Measurements from ENCODE around the gene GGNBP2.
A peak's percentile ranks its signal among the peaks of the same experiment; 100 is the strongest.
"Not testable (repeated sequence)": the region's sequence is repeated elsewhere in the genome, so short reads cannot be mapped to it uniquely, and the experiment has no call there.

The GGNBP2 gene

DNA sequence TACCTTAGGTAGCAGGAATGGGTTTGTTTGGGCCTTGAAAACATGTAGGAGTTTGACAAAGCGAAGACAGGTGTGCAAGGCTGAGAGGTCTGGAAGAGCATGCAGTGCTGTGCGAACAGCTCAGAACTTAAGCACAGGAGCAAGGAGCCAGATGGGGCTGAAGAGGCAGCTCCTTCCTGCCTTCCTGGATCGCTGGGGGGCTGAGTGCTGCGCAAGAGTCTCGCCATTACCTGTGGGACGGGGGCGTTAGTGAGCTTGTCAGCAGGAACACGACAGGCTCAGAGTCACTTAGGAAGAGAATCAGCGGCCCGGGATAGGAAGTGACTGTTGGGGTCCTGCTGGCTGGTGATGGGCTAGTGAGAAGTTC is 56.2 kb downstream of the GGNBP2 start:
- no peak for DNase-seq (ENCODE audit: low read depth in 2 of 2)

DNA sequence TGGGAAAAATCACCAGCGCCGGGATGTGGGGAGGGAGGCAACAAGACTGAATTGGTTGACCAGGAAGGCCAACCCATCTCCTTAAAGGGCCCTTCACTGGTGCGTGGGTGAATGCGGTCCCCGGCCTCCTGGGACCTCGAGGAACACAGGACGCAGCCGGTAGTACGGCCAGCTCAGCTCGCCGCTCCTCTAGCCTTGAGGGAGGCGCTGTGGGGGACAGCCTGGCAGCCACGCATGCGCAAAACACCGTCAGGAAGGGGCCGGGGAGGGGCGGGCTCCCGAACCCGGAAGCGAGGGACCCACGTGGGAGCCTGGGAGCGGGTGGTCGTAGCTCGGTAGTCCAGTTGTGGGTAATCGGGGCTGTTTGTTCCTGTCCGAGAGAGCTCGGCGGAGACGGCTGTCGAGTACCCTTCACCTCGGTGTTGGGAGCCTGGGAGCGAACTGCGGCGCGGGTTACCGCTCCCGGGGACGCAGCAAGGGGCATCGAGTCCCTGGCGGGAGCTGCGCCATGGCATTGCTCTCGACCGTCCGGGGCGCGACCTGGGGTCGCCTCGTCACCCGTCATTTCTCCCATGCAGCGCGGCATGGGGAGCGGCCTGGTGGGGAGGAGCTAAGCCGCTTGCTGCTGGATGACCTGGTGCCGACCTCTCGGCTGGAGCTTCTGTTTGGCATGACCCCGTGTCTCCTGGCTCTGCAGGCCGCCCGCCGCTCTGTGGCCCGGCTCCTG is 56.7 kb downstream of the GGNBP2 start, which contains the start of gene MRM1:
TSS of gene MRM1 (plus strand) at position 281 of the 727 bp plus-strand sequence. CDS start at position 509, 228 bp downstream.
- DNase-seq (ENCODE audit: low read depth in 2 of 2) = peak; percentile 85 to 89

DNA sequence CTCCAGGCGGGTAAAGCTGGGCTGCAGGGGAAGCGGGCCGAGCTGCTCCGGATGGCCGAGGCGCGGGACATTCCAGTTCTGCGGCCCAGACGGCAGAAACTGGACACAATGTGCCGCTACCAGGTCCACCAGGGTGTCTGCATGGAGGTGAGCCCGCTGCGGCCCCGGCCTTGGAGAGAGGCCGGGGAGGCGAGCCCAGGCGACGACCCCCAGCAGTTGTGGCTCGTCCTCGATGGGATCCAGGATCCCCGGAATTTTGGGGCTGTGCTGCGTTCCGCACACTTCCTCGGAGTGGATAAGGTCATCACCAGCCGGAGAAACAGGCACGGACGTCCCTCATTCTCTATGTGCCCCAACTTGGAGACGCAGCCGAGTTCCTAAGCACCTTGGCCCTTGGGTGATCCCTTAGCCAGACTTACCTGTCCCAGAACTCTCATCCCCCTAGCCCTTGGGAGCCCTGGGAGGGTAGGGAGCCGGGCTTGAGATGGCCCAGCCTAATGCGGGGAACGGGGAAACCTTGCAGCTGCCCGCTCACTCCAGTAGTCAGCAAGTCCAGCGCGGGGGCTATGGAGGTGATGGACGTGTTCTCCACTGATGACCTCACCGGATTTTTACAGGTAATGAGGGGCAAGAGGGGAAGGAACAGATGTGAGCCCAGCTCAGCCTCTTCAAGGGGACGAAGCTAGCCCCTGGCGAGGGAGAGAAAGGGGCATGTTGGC is 57.5 kb downstream of the GGNBP2 start:
- DNase-seq (ENCODE audit: low read depth in 2 of 2) = peak in 1 of 2 donors; percentile 8

DNA sequence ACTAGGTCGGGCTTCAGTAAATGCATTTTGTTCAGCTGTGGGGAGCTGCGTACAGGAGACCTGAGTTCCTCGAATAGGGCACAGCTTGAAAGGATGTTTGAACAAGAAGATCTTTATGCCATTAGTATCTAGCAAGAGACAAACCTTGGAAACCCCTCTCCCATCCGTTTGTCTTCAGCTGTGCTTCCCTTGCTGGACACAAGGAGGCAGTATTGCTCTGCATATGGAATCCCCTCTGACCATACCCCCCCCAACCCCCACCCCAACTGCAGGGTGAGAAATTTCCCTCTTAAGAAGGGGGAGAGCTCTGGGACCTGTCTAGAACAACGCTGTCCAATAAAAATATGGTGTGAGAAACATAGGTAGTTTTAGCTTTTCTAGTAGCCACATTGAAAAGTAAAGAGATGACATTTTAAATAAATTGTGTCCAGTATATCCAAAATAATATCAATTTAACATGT is 58.2 kb downstream of the GGNBP2 start:
- DNase-seq (ENCODE audit: low read depth in 2 of 2) = peak; percentile 59 to 65

DNA sequence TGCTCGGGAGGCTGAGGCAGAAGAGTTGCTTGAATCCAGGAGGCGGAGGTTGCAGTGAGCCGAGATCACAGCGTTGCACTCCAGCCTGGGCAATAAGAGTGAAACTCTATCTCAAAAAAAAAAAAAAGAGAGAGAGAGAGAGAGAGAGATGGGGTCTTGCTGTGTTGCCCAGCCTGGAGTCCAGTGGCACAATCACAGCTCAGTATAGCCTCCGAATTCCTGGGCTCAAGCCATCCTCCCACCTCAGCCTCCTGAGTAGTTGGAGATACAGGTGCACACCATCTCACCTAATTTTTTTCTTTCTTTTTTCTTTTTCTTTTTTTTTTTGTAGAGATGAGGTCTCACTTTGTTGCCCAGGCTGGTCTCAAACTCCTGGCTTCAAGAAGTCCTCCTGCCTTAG is 60.3 kb downstream of the GGNBP2 start:
- DNase-seq (ENCODE audit: low read depth in 2 of 2) = not testable (repeated sequence)

DNA sequence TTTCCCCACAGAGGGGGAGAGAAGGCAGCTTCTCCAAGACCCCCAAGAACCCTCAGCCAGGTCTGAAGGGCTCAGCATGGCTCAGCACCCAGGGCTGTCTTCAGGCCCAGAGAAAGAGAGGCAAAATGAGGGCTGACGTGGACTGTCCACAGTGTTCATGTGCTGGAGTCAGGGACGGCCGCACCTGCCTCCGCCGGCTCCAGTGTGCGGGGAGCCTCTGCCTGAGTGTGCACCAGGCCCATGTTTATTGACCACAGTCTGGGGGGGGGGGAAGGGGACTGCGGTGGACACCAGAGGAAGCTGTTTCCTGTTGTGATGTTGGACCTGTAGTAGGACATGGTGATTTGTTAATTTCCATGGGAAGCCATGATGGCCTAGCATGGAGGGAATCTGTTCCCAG is 63.6 kb downstream of the GGNBP2 start:
- no peak for DNase-seq (ENCODE audit: low read depth in 2 of 2)

DNA sequence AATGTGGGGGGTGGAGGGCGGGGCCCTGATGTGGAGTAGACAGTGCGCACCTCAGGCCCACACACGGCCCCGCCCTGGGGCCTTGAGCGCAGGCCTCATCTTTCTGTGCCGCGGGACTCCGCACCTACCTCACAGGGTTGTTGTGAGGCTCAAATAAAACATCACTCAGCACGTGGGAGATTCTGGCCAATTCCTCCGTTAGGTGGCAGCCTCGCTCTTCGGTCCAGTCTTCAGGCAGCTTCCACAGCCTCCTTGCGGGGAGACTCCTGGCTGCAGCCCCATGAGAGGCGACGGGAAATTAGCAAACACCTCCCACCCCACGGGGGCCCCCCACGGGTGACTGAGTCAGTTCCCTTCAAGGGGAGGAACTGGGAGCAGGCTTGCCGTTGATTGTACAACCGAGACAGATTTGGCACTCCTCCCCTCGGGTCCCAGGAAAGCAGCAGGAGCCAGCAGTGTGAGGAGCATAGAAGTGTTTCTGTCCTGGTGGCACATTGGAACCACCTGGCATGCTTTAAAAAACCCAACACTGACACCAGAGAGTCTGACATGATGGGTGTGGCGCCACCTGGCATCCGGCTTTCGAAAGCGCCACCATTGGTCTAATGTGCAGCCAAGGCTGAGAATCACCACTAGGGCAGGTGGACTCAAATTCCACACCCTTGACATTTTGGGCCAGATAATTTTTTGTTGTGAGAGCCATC is 64.2 kb downstream of the GGNBP2 start:
- no peak for DNase-seq (ENCODE audit: low read depth in 2 of 2)

DNA sequence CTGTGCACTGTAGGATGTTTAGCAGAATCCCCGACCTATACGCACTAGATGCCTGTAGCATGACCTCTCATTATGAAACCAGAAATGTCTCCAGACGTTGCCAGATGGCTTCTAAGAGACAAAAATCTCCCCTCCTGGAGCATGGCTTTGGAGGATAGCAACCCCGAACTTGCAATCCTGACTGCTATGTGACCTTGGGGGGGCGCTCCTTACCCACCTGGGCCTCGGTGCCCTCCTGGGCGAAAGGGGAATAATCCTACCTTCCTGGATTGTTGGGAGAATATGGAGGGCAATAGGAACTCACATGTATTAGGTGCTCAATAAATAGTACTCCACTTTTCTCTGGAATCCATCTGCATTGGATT is 64.8 kb downstream of the GGNBP2 start:
- no peak for DNase-seq (ENCODE audit: low read depth in 2 of 2)

DNA sequence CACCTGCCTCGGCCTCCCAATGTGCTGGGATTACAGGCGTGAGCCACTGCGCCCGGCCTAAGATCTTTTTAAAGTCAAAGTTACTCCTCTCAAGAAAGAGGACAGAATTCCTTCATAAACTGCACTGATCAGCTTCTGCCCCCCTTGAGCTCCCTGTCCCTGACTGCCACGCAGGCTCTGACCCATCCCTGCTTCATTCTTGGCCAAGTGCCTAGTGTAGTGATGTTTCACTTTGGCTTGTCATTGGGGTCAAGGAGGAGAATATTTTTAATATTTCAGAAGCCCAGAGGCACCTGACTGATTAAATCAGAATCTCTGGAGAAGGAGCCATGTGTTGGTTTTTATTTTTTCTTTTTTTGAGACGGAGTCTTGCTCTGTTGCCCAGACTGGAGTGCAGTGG is 65.8 kb downstream of the GGNBP2 start:
- no peak for DNase-seq (ENCODE audit: low read depth in 2 of 2)

DNA sequence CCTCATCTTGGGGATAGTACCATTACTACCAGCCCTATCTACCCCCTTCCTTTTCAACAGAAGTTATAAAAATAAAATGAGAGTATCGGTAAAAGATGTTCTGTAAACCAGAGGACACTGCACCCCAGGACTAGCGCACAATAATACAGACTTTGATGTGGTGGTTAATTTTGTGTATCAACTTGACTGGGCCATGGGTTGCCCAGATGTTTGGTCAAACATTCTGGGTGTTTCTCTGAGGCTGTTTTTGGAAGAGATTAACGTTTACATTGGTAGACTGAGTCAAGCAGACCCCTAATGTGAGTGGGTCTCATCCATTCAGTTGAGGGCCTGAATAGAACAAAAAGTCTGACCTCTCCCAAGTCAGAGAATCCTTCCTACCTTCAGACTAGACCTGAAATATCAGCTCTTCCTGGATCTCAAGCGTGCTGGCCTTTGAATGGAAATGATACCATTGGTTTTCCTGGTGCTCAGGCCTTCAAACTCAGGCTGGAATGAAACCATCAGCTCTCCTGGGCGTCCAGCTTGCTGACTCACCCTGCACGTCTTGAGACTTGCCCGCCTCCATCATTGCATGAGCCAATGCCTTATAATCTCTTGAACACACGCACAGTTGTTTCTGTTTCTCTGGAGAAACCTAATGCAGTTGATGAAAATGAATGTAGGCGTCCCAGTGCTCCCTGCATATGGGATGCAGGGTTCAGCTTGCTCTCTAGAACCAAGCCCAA is 66.8 kb downstream of the GGNBP2 start:
- no peak for DNase-seq (ENCODE audit: low read depth in 2 of 2)

DNA sequence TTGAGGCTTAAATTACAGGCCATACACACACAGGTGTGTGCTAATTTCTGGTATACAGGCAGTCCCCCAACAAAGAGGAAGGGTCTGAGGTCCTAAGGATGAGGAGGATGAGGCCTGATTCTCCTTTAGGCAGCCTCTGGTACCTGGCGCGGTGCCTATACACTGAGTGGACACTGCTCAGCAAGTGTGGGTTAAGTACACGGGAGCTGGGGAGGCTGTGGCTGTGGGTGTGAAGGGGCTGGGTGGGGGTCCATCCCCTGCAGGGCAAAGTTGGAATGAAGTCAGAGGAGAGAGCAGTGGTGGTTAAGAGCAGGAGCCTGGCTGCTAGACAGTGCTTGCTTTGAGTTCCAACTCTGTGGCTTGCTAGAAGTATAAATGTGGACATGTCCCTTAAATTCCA is 67.6 kb downstream of the GGNBP2 start:
- DNase-seq (ENCODE audit: low read depth in 2 of 2) = no peak

DNA sequence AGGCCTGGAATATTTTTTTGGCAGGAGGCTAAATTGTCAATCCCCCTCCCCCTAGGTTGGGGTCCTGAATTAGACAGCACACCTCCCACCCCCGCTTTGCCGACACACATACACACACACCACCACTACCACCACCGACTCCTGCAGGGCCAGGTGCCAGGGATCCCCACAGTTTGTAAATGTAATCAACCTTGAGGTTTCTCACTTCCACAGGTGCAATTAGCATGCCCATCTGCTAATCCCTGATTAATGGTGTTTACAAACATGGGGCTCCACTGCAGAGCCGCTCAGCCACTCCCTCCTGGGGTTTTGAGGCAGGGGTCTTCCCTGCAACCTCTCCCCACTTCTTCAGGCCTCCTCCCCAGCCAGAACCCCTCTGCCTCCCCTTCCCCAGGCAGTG is 68.4 kb downstream of the GGNBP2 start:
- no peak for DNase-seq (ENCODE audit: low read depth in 2 of 2)

DNA sequence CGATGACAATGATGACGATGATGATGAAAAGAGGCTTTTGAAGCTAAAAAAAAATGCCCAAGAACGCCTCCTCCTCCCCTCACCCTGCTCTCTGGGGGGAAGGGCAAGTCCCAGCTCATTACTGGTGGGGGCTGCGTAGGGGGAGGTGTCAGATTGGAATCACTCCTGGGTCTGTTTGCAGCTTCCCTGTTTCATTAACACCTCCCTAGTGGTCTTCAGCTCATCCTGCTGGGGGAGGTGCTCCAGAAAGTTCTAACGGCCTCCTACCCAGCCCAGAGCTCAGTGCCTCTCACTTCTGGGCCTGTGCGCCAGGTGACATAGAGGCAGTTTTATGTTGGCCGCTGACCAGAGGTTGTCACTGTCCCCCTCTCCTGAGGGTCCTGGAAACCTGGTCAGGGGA is 69.4 kb downstream of the GGNBP2 start:
- DNase-seq (ENCODE audit: low read depth in 2 of 2) = no peak

DNA sequence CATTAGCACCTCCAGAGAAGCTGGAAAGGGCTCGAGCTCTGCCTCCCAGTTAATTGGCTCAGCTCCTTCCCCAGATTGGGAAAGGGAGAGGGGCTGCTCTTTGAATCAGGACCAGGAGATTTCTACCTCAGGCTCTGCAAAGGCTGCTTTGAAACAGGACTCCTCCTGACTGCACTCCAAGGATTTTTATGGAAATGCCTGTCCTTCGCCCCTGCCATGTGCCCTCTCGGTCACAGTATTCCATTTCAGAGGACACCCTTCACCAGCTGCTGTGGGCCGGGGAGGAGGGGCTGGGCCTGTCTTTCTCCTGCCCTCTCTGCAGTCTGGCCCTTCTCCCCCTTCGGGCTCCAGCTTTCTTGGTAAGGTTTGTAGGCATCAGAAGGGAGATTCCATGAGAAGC is 70.2 kb downstream of the GGNBP2 start:
- no peak for DNase-seq (ENCODE audit: low read depth in 2 of 2)

DNA sequence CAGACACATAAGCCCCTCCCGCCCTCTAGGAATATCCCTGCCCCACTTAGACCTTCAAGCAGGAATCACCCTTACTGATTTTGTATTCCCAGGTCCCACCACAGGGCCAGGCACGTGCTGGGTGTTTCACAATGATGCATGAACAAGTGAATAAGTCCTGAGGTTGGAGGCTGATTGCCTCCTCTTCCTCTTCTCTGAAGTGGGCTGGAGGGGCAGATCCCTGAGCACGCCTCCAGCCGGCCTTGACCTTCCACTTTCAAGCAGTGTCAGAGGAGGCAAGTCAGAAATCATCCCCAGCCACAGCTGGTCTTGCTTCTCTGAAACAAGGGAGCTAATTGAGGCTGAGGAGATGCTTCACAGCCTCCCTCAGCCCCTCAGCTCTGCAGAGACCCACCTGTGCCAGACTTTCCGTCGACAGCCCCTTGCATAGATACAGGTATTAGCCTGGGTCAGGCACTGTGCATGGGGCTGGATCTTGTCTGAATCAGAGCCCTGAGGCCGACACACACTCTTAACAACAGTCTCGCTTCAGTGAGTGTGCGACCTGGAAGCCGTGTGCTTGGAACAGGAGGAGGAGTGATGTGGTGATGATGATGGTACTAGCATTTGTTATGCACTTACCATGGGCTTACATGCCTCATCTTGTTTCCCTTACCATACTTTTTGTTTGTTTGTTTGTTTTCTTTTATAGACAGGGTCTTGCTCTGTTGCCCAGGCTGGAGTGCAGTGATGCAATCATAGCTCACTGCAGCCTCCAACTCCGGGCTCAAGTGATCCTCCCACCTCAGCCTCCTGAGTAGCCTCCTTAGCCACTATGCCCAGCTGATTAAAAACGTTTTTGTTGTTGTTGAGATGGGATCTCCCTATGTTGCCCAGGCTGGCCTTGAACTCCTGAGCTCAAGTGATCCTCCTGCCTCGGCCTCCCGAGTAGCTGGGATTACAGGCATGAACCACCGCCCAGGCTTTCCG is 71.6 kb downstream of the GGNBP2 start:
- DNase-seq (ENCODE audit: low read depth in 2 of 2) = no peak

DNA sequence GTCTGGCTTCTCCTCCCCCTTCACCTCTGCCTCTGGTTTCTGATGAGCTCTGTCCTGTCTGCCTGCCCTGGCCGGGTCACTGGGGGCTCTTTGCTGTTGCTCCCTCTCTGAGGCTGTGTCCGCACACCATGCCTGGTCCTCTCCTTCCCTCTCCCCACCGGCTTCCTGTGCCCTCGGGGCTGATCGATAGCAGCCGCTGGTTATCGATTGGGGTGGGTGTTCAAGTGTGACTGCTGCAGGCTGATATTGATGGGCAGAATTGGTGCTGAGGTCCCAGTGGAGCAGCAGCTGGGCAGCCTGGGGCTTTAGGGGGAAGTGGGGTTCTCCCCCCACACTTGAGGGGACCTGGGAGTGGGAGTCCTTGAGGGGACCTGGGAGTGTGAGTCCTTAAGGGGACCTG is 73.1 kb downstream of the GGNBP2 start:
- DNase-seq (ENCODE audit: low read depth in 2 of 2) = no peak

DNA sequence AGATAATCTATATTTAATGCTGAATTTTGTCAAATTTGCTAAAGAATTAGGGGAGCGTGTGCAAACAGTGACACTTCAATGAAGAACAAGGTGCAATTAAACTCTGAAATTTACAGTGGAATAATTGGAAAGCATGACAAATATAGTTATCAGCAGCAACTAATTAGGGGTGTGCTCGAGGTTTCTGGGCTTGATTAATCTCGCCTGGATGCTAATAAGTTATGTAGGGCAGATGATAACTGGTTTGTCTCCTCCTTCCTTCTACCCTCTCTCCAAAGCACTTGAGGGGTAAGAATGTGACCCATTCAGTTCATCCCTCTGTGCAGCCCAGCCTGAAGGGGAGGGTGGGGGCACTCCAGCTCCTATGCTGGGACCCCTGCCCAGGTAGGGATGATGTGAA is 78.6 kb downstream of the GGNBP2 start:
- no peak for DNase-seq (ENCODE audit: low read depth in 2 of 2)

DNA sequence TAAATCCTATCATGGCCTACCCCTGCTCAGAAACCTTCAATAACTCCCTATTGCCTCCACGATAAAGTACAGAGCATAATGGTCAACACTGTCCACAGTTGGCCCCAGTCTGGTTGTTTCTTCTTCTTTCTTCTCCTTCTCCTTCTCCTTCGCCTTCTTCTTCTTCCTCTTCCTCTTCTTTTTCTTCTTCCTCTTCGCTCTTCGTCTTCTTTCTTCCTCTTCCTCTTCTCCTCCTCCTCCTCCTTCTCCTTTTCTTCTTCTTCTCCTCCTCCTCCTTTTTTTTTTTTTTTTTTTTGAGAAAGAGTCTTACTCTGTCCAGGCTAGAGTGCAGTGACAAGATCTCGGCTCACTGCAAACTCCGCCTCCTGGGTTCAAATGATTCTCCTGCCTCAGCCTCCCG is 80.5 kb downstream of the GGNBP2 start:
- no peak for DNase-seq (ENCODE audit: low read depth in 2 of 2)

DNA sequence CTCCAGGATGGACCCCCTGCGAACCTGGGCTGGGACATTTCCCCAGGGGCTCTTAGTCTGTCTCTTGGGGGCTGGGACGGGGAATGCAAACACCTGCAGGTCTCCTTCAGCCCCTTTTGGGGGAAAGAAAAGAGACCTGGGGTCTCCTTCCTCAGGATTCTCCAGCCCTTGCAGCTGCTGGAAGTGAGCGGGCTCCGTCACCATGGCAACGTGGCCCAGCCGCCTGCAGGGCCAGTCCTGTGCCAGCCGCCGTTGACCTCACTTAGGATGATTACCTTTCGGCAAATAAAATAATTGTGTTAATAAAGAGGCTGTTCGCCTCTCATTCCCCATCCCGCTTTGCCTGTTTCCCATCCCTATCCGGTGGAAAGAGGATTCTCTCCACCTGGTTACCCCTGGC is 82.4 kb downstream of the GGNBP2 start:
- DNase-seq (ENCODE audit: low read depth in 2 of 2) = no peak

DNA sequence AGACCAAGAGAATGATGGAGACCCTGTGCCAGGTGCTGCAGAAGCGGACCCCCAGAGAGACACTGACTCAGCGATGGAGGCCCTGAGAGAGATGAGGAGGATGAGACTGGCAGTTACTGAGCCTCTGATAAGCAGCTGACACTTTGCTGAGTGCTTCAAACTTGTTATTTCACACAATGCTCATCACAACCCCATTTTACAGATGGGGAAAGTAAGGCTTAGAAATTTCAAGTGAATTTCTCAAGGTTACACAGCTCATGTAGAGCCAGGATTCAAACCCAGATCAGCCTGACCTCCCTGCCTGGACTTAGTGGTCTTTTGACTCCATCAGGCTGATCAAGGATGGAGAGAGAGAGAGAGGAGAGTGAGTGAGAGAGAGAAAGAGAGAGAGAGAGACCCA is 83.9 kb downstream of the GGNBP2 start:
- DNase-seq (ENCODE audit: low read depth in 2 of 2) = no peak

DNA sequence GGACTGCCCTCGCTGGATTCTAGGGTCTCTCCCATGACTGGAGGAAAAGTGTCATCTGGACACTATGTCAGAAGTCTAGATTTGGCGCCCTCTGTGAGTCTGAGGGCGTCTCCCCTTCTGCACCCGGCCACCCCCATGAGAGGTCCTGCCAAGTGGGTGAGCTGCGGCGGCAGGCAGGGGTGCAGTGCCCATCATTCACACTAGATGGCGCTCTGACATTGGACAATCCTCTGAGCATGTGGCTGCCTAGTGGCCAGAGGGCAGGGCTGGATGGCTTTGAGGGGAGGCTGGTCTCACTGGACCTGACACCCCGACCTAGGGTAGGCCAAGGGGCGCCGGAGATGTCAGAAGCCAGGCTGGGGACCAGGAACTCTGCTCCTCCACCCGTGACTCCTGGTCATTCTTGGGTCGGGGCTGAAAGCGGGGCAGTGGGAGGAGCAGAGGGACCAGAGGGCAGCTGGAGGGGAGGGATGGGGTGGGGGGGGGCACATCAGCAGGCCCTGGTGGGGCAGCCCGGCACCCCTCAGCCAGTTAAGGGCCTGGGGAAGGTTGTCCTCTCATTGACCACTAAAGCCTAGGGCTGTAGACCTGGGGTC is 84.6 kb downstream of the GGNBP2 start:
- peak; percentile 68 to 76 for DNase-seq (ENCODE audit: low read depth in 2 of 2)
